ENCODE measurements around the gene TRIP13.

TRIP13 gene

DNA sequence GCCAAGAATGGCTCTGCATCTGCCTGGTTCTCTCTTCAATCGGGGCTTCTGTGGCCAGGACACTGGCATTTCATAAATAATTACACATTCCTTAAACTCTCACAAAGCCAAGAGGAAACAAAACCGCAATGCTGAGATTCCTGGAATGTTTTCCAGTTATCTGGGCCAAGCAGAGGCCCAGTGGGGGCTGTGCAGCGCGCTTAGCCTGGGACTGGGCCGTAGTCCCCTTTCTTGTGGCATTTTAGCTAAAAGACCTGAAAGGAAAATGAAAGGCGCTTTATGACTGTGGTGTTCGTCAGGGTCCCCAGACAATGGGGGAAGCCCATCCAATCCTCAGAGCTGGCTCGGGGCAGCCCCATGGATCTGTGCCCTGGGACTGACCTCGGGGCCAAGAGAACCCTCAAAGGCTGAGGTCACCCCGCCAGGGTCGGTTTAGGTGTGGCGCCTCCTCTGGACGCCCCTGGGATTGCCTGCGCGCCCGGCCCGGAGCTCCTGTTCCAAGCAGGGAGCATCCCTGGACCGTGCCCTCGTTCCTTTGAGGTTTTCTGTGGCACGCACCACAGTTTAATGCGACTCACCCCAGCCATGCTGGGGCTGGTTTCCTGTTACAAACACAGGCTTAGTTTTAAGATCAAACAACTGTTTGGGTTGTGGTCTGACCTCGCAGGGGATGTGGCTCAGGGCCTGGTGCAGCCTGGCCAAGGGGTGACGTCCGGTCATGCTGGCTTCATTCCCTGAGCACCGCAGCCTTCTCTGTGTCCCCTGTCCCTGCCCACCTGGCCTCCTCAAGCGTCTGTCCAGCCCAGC is 64.5 kb downstream of the TRIP13 start:
- peak; percentile 15 for DNase-seq

- DNase-seq: no peak
Observed at GRCh38 chr5:957748-958485, 65.2 kb downstream of the TRIP13 start.

DNA sequence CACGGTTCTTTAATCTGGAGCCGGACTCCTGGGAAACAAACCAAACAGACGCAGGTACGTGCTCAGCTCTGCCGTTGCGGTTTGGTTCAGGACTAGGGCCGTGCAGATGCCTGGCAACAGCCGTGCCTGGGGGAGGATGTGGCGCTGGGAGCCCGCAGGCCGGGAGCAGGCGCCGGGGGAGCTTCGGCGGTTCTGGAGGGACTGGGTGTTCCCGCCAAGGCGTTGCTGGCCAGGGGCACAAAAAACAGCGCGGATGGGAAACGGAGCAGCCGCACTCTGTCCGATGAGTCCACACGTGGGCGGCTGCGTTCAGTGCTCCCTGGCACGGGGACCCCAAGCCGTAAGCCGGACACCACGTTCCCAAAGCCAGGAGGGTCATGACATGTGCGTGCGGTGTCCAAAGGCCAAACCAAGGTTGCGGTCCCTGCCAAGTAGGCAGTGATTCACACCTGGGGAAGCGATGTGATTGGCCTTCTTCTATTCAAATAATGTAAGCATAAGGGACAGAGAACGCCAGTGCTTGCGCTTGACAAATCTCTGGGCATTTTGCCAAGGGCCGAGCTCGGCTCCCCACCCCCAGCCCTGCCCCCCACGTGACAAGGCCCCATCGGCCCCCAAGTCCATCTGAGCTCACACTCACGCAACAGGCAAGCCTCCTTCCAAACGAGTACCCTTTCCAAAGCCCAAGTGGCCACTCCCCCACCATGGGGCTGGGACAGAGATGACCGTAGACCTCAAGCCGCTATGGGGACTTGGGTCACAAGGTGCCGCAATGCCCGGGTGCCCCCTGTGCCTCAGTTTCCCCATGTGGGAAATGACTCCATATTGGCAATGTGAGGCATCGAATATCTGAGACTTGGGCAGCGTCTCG is 66.3 kb downstream of the TRIP13 start:
- no peak for DNase-seq

GRCh38 chr5:959581-960531 is 67.2 kb downstream of the TRIP13 start:
- DNase-seq: no peak

- no peak for DNase-seq
Observed at GRCh38 chr5:960551-960950, 67.9 kb downstream of the TRIP13 start.

DNA sequence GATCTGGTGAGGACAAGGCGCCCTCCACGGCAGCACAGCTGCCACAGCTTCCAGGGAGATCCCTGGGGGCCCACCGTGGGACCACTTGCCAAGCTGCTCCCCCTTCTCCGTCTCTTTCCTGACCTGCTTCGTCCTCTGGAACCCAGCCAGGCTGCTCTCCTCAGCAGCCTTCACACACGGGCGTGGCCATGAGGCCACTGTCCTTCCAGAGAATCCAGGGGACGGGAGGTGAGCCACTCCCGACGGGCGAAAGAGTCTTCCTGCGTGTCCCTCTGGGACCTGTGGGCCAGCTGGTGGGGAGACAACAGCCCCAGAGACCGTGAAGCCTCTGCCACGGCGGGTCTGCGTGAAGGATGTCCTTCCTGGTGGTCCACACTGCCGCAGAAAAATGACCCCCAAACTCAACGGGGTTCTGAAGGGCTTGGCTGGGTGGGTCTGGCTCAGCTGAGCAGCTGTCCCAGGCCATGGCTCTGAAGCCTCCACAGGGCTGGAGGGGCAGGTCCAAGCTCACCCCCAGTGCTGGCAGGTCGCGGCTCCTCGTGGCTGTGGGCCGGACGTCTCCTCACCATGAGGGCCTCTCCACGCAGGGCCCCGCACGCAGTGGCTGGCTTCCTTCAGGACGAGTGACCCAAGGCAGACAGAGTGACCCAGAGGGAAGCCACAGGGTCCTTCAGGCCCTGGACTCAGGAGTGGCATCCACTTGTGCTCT is 68.5 kb downstream of the TRIP13 start:
- DNase-seq: no peak

DNA sequence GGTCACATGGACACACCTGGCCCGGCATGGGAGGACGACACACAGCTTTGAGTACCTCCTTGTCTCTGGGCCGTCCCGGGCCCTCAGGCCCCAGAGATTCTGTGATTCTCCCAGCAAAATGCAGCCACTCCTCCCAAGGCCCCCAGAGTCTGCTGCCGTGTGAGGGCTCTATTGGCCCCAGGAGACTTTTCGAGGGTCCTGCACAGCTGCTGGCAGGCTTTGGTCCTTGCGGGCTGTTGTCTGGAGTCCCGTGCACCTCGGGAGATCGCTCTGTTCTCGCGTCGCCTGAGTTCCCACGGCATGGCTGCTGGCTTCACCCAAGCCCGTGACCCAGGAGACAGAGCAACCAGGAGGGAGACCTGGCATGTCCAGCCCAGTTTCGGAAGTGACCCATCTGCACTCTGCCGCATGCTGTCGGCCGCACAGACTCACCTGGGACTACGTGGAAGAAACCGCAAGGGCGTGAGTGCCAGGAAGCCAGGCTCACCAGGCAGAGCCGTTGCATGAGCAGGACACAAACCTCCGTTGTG is 69.1 kb downstream of the TRIP13 start:
- no peak for DNase-seq

- no peak for DNase-seq
Observed at GRCh38 chr5:962386-962785, 69.7 kb downstream of the TRIP13 start.

GRCh38 chr5:962801-963200 is 70.1 kb downstream of the TRIP13 start:
- DNase-seq: no peak

DNA sequence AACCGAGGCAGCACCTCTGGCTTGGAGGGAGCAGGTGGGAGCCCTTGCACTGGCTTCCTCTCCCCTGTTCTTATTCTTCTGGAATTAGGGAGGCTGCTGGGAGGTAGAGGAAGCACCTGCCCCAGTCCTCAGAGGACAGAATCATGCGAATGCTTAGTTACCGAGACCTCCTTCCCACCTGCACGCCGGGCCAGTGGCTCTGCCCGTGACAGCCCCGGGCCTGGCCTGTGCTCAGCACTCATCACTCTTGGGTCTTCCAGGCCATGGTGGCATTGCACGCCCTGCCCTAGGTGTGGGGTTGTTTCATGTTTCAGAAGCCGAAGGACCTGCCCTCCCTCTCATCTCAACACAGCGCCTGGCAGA is 70.6 kb downstream of the TRIP13 start:
- DNase-seq: no peak

GRCh38 chr5:963673-964531 is 71.2 kb downstream of the TRIP13 start:
- DNase-seq: peak; percentile 33

DNA sequence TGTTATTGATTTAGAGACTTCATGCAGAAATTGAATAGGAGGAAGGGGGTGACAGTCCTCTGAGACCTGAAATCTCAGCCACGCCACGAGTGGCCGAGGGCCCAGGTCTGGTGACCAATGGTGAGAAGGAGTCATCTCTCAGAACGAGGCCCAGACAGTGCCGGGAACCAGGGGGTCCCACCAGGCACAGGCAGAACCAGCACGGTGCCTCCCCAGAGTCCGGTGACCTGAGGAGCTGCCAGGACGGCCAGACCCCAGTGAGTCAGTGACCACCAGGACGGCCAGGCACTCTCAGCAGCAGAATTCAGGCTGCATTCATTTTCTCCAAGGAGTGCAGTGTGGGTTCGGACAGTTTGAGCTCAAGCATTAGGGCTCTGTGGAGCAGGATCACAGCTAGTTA is 72.1 kb downstream of the TRIP13 start:
- no peak for DNase-seq

- no peak for DNase-seq
Observed at GRCh38 chr5:965604-966344, 73.1 kb downstream of the TRIP13 start.

DNA sequence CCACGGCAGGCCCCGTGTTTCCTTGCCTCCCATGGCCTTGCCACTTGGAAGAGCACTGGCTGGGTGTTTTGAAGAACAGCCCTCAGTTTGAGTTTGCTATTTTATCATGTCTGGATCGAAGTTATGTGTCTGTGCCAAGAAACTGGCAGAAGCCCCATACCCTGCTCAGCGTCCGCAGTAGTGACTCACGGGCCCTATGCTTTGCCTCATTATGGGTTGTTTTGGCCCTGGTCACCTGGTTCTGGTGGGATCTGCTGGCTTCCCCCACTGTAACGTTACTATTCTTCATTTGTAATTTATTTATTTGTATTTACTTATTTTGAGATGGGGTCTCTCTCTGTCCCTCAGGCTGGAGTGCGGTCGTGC is 73.6 kb downstream of the TRIP13 start:
- no peak for DNase-seq

DNA sequence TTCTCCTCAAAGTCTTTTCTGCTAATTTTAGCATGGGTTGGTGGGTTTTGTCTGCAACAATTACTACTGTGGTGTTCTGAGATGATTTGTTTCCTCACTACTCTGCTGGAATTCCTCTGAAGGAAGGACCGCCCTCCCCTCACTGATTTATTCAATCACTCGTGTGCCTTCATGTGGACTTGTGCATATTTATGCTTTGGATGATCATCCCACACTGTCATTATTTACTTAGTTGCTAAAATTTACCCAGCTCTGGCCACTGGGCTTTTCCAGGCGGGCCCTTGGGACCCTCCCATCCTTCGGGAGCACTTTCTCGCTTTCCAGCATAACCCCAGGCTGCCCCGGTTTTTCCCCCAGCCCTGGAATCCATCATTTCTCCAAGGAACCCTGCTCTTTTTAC is 74.3 kb downstream of the TRIP13 start:
- DNase-seq: no peak

Measured in stimulated activated CD4-positive, alpha-beta T cell treated with anti-CD3 and anti-CD28 coated beads, Interleukin-4, amount 100 ng/mL, for 24 hours (primary cell).